Measurements from ENCODE around the gene FSTL1. TPM values are rescaled to one million over a fixed set of nuclear protein-coding genes. Genes with fewer than 3 reads are reported as not detected.

Gene FSTL1
- total and polyA plus RNA-seq, 2 of the 8 experiments (the other 6 are each of a cell fraction or from before 2014, with no cell fraction given), result 158 to 516 TPM

DNA sequence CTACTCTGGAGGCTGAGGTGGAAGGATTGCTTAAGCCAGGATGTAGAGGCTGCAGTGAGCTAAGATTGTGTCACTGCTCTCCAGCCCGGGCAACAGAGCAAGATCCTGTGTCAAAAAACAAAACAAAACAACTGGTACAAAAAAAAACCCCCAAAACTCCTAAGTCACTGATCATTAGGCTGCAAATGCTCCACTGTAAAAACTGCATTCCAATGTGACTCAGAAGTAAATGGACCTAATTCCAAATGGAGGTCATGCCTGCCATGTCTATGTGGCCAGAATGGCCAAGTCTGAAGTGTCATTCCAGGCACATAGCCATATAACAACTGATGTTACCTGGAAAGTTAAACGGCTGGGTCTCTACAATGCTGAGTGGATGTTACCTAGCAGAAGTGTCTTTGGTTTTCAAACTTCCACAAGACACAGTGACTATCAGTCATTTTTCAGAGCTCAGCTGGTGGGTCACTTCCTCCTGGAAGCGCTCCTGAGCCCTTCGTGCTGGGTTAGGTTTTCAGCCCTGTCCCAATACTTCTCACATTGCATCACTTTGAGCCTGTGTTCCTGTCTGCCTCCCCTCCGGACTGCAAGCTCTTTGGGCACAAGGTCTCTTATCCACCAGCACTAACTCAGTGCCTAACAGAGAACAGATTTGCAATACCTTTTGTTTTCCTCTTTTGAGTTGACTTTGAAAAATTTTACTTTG, 10.6 kb downstream of the FSTL1 start:
- no peak overlapping the region for H2BK5ac ChIP-seq (ENCODE audit: low read depth, low read length)
- no peak overlapping the region for H4K8ac ChIP-seq (ENCODE audit: extremely low read depth, insufficient read depth, low read length)
- H2BK15ac ChIP-seq (ENCODE audit: low read length), result no peak overlapping the region
- no peak overlapping the region for H2BK120ac ChIP-seq (replicated peaks; ENCODE audit: low read depth, low read length)
- ChIA-PET POLR2A (ENCODE audit: partially characterized antibody) (interaction anchor here (1.0 to 19.9 kb wide), 4 partner anchors 9 to 119 kb away, joined by 3 to 299 read pairs (median 6); partner anchors contain the start of gene FSTL1), CTCF (ENCODE audit: partially characterized antibody) (interaction anchor here (13.8 kb wide), 1 partner anchor 14 kb away, joined by 294 read pairs; no protein-coding TSS in a partner anchor)
- H3K56ac ChIP-seq (replicated peaks; ENCODE audit: insufficient read length, low read depth, low read length), result no peak overlapping the region
- no peaks in the 10 kb centered on the region for H3K9me3 ChIP-seq (ENCODE audit: insufficient read depth in 2 of 2, low read depth in 1 of 2, low read length in 1 of 2)
- no peak overlapping the region for H4K91ac ChIP-seq (replicated peaks; ENCODE audit: insufficient read length, low read length)
- no peak overlapping the region for H2BK20ac ChIP-seq (ENCODE audit: low read length)
- peaks cover 3 to 12% (median 7%) of the 10 kb centered on the region in 4 experiments for H3K4me1 ChIP-seq (replicated peaks in 1 of 4; ENCODE audit: control insufficient read depth in 3 of 4, insufficient read depth in 4 of 4, low read length in 3 of 4)
- no peak overlapping the region for H3K4me2 ChIP-seq (ENCODE audit: insufficient read depth in 1 of 2, low read depth in 2 of 2, low read length in 2 of 2)
- H3K27ac ChIP-seq (ENCODE audit: low read depth, low read length), result no peak overlapping the region
- no peak overlapping the region for H3K4ac ChIP-seq (replicated peaks; ENCODE audit: insufficient read length, low read depth, low read length)
- no peak overlapping the region for H2BK12ac ChIP-seq (ENCODE audit: low read depth, low read length)
- no peaks in the 10 kb centered on the region for H3K27me3 ChIP-seq (replicated peaks in 1 of 4; ENCODE audit: control insufficient read depth in 3 of 4, extremely low read depth in 1 of 4, insufficient read depth in 3 of 4, low read length in 3 of 4)
- H4K20me1 ChIP-seq (replicated peaks in 1 of 2; ENCODE audit: control insufficient read depth in 1 of 2, insufficient read depth in 2 of 2, low read length in 2 of 2), result peaks cover 3 to 15% of the 10 kb centered on the region in 2 experiments
- DNase-seq (ENCODE audit: low read depth in 1 of 2, low spot score in 2 of 2), result no peak
- FAIRE-seq, result no peak
- no peak overlapping the region for H3K9ac ChIP-seq (replicated peaks in 1 of 4; ENCODE audit: extremely low read depth in 1 of 4, low read depth in 3 of 4, low read length in 3 of 4)
- H2AFZ ChIP-seq (ENCODE audit: low read length), result no peak overlapping the region
- H2AK5ac ChIP-seq (ENCODE audit: low read depth, low read length), result no peak overlapping the region
- H3K23me2 ChIP-seq (ENCODE audit: low read depth, low read length), result no peaks in the 10 kb centered on the region
- WGBS, 2 experiments (ENCODE audit: extremely low coverage in 1 of 2, insufficient coverage in 1 of 2, insufficient read length in 1 of 2, insufficient replicate concordance in 2 of 2, low coverage in 1 of 2, low lambda C conversion rate in 2 of 2, missing lambda C conversion rate in 1 of 2), result 91% methylated on average over 5 of the region's 5 CpGs; no CpG with 5 or more reads in 1 of the 2 experiments
- H4K5ac ChIP-seq (ENCODE audit: insufficient read length, low read depth, low read length), result no peak overlapping the region
- no peak overlapping the region for H3K18ac ChIP-seq (ENCODE audit: extremely low read depth, low read length)
- H3K4me3 ChIP-seq (ENCODE audit: extremely low read depth in 1 of 4, insufficient read depth in 2 of 4, low read depth in 3 of 4, low read length in 4 of 4), result no peak overlapping the region
- H3K79me2 ChIP-seq (ENCODE audit: control insufficient read depth in 1 of 2, insufficient read depth in 2 of 2, low read length in 2 of 2), result peaks cover 0 to 88% of the 10 kb centered on the region in 2 experiments; a peak in 3 of 4 replicates
- peaks cover 14 to 43% (median 31%) of the 10 kb centered on the region in 4 experiments for H3K36me3 ChIP-seq (ENCODE audit: control insufficient read depth in 2 of 4, insufficient read depth in 4 of 4, low read length in 3 of 4)
- H3K14ac ChIP-seq (ENCODE audit: insufficient read length), result no peak overlapping the region
- H3K79me1 ChIP-seq (ENCODE audit: low read depth, low read length), result peaks cover 3% of the 10 kb centered on the region; the same call in 1 of the 2 replicates
- no peak overlapping the region for H3K23ac ChIP-seq (ENCODE audit: insufficient read length)
- TF ChIP-seq ASH2L (IDR thresholded peaks at IDR 0.05; ENCODE audit: low read length) (no peak), TBP (IDR thresholded peaks at IDR 0.05; ENCODE audit: low read depth, low read length) (no peak), NANOG (IDR thresholded peaks at IDR 0.05; ENCODE audit: insufficient read depth, low read depth, low read length, poor library complexity, severe bottlenecking) (no peak), BCL11A (IDR thresholded peaks at IDR 0.05; ENCODE audit: low read depth in 2 of 2, low read length in 2 of 2) (no peak), JUN (IDR thresholded peaks at IDR 0.05; ENCODE audit: low read depth, low read length) (no peak), YY1 (IDR thresholded peaks at IDR 0.05; ENCODE audit: low read depth, low read length) (no peak), SP2 (IDR thresholded peaks at IDR 0.05; ENCODE audit: low read length) (no peak)
- TF ChIP-seq, protein P1, sequence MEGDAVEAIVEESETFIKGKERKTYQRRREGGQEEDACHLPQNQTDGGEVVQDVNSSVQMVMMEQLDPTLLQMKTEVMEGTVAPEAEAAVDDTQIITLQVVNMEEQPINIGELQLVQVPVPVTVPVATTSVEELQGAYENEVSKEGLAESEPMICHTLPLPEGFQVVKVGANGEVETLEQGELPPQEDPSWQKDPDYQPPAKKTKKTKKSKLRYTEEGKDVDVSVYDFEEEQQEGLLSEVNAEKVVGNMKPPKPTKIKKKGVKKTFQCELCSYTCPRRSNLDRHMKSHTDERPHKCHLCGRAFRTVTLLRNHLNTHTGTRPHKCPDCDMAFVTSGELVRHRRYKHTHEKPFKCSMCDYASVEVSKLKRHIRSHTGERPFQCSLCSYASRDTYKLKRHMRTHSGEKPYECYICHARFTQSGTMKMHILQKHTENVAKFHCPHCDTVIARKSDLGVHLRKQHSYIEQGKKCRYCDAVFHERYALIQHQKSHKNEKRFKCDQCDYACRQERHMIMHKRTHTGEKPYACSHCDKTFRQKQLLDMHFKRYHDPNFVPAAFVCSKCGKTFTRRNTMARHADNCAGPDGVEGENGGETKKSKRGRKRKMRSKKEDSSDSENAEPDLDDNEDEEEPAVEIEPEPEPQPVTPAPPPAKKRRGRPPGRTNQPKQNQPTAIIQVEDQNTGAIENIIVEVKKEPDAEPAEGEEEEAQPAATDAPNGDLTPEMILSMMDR (IDR thresholded peaks at IDR 0.05; ENCODE audit: control extremely low read depth in 1 of 3, insufficient read depth in 1 of 3, low read depth in 1 of 3, low read length in 3 of 3), result no peak
- TF ChIP-seq, protein P2, sequence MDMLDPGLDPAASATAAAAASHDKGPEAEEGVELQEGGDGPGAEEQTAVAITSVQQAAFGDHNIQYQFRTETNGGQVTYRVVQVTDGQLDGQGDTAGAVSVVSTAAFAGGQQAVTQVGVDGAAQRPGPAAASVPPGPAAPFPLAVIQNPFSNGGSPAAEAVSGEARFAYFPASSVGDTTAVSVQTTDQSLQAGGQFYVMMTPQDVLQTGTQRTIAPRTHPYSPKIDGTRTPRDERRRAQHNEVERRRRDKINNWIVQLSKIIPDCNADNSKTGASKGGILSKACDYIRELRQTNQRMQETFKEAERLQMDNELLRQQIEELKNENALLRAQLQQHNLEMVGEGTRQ (IDR thresholded peaks at IDR 0.05; ENCODE audit: low read length), result no peak
